HG03354 (cell line): Measurements from ENCODE around the gene CFD.
"Not testable (repeated sequence)": the region's sequence is repeated elsewhere in the genome, so short reads cannot be mapped to it uniquely, and the experiment has no call there.

ENCODE experiments used
- ATAC-seq: cut with Tn5 transposase; IDR thresholded peaks from one replicate; pipeline ENCODE4 v1.9.1; 2021; ENCODE audit warnings: mild to moderate bottlenecking; ENCODE audit not compliant: unreplicated experiment, poor library complexity, severe bottlenecking

CFD gene

DNA sequence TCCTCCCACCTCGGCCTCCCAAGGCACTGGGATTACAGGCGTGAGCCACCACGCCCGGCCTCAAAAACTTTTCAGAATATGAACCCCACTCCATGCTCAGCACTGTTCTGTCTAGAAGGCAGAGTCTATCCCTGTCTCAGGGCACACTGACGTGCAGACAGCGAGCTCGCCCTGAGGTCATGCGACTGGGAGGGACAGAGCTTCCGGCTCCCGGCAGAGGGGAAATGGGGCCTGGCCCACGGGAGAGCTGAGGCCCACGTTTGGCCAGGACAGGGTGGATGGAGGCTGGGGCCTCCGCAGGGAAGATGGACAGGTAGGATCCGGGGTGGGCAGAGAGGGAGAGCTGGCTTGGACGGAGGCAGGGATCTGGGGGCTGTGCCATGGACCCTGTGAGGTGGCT is 34.6 kb upstream of the CFD start:
- no peak for ATAC-seq

DNA sequence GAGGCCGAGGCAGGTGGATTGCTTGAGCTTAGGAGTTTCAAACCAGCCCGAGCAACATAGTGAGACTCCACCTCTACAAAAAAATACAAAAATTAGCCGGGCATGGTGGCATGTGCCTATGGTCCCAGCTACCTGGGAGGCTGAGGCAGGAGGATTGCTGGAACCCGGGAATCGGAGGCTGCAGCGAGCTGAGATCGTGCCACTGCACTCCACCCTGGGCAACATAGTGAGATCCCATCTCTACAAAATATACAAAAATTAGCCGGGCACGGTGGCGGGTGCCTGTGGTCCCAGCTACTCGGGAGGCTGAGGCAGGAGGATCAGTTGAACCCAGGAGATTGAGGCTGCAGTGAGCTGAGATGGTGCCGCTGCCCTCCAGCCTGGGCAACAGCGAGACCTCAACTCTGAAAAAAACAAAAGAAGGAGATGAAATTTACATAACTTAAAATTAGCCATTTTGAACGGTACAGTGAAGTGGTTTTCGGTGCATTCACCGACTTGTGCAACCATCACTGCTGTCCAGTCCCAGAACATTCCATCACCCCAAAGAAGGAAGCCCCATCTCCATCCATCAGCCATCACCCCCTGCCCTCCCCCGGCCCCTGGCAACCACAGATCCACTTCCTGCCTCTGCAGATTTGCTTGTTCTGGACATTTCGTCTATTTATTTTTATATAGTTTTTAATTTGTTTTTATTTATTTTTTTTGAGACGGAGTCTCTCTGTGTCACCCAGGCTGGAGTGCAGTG is 33.4 kb upstream of the CFD start:
- ATAC-seq: no peak

DNA sequence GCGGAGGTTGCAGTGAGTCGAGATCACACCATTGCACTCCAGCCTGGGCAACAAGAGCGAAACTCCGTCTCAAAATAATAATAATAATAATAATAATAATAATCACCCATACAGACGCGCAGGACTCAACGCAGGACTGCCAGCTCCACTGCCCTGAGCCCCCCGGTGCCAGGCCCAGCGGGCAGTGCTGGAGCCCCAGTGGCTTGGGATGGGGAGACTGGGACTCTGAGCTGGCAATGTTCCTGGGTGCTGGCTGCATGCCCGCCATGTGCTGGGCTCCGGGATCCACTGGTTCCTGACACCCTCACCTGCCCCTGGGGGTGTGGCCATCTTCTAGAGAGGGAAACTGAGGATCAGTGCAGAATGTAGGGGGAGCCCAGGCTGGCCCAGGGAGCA is 32.2 kb upstream of the CFD start:
- ATAC-seq: no peak

DNA sequence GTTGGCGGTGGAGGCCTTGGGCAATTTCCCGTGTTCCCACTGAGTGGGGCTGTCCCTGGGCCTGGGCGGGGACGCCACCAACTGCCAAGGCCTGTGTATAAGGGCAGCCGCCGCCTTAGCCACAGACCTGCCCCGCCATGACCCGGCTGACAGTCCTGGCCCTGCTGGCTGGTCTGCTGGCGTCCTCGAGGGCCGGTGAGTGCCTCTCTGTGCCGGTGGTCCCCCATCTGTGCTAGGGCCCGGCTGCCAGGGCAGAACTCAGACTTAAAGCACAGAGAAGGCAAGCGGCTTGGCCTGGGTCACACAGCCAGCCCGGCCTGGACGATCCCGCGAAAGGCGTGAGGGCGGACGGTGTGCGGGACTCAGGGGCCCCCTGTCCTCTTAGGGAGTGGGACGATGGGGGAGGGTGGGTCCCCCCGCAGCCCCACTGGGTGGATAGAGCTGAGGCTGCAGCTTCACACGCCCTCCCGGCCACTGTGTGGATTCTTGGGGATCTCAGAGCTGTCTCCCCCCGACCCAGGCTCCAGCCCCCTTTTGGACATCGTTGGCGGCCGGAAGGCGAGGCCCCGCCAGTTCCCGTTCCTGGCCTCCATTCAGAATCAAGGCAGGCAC is 31.6 kb upstream of the CFD start, which contains the start of gene AZU1:
TSS of gene AZU1 (plus strand) at position 128 of the 612 bp plus-strand sequence. CDS start at position 138, 10 bp downstream.
- ATAC-seq: no peak

DNA sequence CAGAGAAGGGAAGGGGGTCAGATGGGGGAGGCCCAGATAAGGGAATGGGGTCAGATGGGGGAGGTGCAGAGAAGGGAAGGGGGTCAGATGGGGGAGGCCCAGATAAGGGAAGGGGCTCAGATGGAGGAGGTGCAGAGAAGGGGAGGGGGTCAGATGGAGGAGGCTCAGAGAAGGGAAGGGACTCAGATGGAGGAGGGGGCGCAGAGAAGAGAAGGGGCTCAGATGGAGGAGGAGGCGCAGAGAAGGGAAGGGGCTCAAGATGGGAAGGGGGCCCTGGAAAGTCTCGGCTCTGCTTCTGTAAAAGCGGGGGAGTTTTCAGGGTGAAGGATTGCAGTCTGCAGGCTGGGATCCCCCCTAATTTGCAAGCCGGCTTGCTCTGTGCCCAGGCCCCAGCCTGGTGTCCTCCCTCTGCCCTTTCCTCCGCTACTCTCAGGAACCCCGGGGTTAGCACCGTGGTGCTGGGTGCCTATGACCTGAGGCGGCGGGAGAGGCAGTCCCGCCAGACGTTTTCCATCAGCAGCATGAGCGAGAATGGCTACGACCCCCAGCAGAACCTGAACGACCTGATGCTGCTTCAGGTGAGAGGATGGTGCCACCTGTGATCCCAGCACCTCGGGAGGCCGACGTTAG is 30.2 kb upstream of the CFD start:
- ATAC-seq: no peak

DNA sequence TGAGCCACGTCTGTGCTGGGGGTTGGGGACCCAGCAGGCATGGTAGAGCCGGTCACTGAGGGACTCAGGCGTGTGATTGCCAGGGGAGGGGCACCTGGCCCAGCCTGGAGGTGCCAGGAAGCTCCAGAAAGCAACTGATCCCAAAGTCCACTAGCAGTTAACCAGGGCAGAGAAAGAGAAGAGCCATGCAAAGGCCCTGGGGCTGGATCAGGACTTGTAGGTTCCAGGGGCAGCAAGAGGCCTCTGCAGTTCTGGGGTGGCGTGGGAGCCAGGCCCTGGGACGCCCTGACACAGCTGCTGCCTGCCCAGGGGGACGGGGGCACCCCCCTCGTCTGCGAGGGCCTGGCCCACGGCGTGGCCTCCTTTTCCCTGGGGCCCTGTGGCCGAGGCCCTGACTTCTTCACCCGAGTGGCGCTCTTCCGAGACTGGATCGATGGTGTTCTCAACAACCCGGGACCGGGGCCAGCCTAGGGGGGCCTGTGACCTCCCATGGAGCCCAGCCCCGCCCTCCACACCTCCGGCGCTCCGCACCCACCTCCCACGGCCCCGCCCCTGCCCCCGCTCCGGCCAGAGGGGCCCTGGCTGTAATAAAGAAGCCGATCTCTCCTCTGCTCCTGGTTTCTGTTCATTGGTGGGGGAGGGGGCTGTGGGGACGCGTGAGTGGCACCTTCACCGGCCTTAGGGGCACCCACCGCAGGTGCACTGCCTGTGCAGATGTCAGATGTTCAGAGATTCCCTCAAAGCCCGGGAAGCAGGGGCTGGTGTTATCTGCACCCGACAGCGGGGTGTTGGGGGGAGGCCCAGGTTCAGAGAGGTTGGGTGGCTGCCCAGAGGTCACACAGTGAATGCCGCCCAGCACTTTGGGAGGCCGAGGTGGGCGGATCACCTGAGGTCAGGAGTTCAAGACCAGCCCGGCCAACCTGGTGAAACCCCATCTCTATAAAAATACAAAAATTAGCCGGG is 27.8 kb upstream of the CFD start:
- ATAC-seq: no peak

DNA sequence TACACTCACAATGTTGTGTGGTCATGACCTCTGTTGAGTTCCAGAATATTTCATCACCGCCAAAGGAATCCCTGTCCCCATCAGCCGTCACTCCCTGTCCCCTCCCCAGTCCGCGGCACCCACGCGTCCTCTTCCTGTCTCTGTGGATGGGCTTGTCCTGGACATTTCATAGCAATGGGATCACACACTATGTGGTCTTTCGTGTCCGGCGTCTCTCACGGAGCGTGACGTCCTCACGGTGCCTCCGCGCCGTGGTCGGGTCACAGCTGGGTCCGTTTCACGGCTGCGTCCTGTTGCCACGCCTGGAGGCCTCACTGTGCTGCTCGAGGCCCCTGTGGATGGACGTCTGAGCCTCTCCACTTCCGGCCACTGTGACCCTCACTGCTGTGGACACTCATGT is 25.2 kb upstream of the CFD start:
- no peak for ATAC-seq

DNA sequence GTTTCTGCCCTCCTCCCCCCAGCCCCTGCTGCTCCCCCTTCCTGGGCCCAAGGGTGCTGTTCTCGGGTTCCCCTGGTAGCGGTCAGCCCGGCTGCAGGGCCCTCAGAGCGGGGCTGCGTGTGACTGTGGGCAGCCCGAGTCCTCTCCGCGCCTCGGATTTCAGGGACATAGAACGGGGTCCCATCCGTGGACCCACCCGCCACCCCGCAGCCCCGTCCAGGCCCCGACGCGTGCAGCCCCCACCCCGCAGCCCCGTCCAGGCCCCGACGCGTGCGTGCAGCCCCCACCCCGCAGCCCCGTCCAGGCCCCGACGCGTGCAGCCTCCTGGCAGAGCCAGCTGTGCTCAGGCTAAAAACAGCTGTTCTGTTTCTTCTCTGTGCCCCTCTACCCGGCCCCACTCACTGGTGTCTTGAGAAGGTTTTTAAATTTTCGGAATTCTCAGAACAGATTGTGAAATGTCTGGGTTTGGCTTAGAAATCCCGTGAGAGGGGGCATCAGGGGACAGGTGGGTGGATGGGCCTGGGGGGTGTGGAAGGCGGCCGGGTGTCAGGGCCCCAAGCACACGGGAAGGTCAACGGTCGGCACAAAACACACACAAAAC is 24.2 kb upstream of the CFD start:
- ATAC-seq: no peak

DNA sequence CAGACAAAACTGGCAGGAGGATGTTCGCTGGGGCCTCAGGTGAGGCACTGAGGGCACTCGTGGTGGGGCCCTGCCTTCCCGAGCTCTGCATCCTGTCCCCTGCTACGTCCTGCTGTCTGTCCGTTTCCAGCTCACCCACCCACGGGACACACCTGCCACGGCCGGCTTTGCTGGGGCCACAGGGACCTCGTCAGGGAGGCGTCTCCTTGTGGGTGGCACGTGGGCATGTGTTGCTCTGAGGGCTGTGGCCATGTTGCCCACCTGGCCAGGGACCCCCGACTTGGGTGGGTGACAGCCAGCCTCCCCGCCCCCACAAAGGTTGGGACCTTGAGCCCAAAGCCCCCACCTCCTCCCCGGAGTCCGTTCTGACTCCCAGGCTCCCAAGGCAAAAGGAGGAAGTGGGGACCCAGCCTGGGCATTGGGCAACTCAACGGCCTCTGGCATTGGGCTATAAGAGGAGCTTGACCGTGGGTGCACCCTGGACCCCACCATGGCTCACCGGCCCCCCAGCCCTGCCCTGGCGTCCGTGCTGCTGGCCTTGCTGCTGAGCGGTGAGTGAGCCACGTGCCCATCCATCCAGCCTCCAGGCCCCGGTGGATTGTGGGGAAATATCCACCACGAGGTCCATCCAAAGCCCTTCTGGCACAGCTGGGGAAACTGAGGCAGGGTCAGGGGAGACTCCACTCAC is 18.8 kb upstream of the CFD start, which contains the start of gene PRTN3:
TSS of gene PRTN3 (plus strand) at position 481 of the 688 bp plus-strand sequence. CDS start at position 491, 10 bp downstream.
- ATAC-seq: no peak

DNA sequence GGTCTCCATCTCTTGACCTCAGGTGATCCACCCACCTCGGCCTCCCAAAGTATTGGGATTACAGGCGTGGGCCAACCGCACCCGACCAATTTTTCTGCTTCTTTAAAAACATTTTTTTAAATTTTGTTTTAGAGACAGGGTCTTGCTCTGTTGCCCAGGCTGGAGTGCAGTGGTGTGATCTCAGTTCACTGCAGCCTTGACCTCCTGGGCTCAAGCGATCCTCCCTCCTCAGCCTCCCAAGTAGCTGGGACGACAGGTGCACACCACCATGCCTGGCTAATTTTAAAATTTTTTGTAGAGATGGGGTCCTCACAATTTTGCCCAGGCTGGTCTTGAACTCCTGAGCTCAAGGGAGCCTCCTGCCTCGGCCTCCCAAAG is 16.7 kb upstream of the CFD start:
- ATAC-seq: not testable (repeated sequence)

DNA sequence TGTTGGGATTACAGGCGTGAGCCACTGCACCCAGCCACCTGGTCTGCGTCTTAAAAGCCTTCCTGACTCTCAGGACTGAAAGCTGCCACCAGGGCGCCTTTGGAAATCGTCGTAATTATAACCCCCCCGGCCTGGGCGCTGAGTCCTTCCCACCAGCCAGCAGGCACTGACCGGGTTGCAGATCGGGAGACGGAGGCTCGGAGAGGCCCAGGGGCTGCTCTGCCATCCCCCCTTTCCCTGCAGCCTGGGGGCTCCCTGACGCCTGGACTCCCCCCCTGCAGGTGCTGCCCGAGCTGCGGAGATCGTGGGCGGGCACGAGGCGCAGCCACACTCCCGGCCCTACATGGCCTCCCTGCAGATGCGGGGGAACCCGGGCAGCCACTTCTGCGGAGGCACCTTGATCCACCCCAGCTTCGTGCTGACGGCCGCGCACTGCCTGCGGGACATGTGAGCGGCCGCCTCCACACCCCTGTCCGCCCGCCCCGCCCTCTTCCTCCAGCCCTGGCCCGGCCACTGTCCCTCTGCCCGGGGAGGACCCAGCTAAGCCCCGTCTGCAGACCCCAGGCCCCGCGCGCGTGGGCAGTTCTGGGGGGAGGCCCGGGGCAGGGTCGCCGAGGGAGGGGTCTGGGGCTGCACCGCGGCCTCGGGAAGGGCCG is 16.2 kb upstream of the CFD start:
- ATAC-seq: no peak

DNA sequence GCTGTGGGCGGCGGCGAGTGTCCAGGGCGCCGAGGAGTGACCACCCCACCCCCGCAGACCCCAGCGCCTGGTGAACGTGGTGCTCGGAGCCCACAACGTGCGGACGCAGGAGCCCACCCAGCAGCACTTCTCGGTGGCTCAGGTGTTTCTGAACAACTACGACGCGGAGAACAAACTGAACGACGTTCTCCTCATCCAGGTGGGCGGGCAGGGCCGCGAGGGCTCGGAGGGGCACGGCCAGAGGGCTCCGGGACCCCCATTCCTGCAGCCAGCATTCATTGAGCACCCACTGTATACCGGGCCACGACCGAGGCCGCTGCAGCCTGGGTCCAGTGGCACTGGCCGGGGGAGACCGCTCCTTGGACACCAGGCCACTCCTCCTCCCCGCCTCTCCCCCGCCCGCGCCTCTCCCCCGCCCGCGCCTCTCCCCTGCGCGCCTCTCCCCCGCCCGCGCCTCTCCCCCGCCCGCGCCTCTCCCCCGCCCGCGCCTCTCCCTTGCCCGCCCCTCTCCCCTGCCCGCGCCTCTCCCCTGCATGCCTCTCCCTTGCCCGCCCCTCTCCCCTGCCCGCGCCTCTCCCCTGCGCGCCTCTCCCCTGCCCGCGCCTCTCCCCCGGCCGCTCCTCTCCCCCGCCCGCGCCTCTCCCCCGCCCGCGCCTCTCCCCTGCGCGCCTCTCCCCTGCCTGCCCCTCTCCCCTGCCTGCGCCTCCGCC is 15.5 kb upstream of the CFD start:
- no peak for ATAC-seq

DNA sequence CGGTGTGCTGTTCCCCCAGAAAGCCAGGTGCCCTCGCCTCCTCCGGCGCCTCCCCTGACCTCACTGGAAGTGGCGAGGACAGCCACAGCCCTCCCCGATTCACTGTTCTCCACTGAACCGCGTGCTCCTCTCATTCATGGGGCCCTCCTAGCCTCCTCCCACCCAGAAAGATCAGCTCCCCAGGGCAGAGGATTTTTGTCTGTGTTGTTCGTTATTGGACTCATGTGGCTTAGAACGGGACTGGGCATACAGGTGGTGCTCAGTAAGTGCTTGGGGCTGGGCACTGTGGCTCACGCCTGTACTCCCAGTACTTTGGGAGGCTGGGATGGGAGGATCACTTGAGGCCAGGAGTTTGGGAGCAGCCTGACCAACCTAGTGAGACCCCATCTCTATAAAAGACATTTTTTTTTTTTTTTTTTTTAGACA is 14.9 kb upstream of the CFD start:
- no peak for ATAC-seq

DNA sequence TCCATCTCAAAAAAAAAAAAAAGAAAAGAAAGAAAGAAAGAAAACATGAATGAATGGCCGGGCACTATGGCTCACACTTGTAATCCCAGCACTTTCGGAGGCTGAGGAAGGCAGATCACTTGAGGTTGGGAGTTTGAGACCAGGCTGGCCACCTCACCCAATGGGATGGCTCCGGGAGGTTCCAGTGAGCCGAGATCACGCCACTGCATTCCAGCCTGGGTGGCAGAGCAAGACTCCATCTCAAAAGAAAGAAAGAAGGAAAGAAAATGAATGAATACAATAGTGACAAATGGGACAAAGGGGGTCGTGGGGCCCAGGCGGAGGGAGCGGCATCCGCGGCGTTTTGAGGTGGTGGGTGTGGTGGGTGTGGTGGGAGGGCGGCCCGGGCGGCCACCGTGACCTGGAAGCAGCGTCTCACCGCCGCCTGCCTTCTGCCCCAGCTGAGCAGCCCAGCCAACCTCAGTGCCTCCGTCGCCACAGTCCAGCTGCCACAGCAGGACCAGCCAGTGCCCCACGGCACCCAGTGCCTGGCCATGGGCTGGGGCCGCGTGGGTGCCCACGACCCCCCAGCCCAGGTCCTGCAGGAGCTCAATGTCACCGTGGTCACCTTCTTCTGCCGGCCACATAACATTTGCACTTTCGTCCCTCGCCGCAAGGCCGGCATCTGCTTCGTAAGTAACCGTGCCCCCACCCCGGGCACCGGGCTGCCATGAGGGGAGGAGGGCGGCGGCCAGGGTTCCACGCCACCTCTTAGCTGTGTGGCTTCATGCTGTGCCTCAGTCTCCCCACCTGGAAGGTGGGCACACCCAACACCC is 13.6 kb upstream of the CFD start:
- no peak for ATAC-seq

DNA sequence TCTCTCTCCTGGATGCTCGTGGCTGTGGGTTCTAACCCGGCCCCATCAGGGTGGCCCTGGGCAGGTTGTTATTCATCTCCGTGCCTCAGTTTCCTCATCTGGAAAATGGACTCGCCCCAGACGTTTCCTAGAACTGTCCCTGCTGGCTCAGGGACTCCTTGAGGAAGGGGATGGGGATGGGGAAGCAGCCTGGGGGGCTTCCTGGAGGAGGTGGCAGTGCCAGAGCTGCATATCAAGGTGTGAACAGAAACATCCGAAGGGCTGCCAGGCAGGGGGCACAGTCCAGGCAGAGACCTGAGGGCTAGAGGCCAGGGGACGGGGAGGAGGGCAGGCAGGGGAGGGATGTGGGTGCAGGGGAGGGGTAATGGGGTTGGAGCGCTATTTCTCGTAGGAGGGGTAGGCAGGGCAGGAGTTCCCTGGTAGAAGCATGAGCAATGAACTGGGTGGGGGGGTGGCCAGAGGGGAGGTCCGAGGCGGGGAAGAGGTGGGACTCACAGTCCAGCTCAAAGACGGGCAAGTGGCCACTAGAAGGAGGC is 11.0 kb upstream of the CFD start:
- ATAC-seq: no peak

DNA sequence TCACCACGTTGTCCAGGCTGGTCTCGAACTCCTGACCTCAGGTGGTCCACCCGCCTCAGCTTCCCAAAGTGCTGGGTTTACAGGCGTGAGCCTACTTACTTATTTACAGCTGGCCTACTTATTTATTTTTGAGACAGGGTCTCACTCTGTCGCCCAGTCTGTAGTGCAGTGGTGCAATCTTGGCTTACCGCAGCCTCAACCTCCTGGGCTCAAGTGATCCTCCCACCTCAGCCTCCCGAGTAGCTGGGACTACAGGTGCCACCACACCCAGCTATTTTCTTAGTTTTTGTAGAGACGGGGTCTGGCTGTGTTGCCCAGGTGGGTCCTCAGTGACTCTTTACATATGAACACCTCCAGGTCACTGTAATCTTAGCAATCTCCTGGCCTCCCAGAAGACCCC is 10.3 kb upstream of the CFD start:
- not testable (repeated sequence) for ATAC-seq
